Neural progenitor cell (in vitro differentiated cells): ENCODE results near the gene ZYX.

Experiments
- EZH2 ChIP-seq: fragments of 200-600 bp; sonication (generic); IDR thresholded peaks from 2 replicates; pipeline ENCODE4 v1.6.1; 2017; ENCODE audit warnings: antibody characterized with exemption, mild to moderate bottlenecking, moderate library complexity
- TF ChIP-seq, protein P1 (sequence below): fragments of 200-600 bp; sonication (generic); IDR thresholded peaks from 2 replicates; pipeline ENCODE4 v1.5.1; 2017; ENCODE audit warnings: antibody characterized with exemption, mild to moderate bottlenecking

- TF ChIP-seq, protein P1, sequence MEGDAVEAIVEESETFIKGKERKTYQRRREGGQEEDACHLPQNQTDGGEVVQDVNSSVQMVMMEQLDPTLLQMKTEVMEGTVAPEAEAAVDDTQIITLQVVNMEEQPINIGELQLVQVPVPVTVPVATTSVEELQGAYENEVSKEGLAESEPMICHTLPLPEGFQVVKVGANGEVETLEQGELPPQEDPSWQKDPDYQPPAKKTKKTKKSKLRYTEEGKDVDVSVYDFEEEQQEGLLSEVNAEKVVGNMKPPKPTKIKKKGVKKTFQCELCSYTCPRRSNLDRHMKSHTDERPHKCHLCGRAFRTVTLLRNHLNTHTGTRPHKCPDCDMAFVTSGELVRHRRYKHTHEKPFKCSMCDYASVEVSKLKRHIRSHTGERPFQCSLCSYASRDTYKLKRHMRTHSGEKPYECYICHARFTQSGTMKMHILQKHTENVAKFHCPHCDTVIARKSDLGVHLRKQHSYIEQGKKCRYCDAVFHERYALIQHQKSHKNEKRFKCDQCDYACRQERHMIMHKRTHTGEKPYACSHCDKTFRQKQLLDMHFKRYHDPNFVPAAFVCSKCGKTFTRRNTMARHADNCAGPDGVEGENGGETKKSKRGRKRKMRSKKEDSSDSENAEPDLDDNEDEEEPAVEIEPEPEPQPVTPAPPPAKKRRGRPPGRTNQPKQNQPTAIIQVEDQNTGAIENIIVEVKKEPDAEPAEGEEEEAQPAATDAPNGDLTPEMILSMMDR, result no peak
- TF ChIP-seq EZH2, result no peak
These were observed 24.8 kb downstream of the ZYX start for GRCh38 chr7:143406002-143406357.
